IMR-90 (cell line): Measurements from ENCODE around the gene GH1. TPM values are rescaled to one million over a fixed set of nuclear protein-coding genes. Genes with fewer than 3 reads are reported as not detected.
"Not testable (repeated sequence)": the region's sequence is repeated elsewhere in the genome, so short reads cannot be mapped to it uniquely, and the experiment has no call there.

ENCODE experiments used
- ATAC-seq: fragments of 200-7000 bp; cut with Tn5 transposase; 2 replicates; pipeline ENCODE4 v1.9.1; 2020; ENCODE audit warnings: low read depth, mild to moderate bottlenecking, moderate library complexity
- BruUV-seq: library from RNA; stranded (reverse); fragments of 400-500 nt; replicated peaks from 2 replicates; lab custom pipeline; 2021; lab: Mats Ljungman, UMichigan
- CTCF ChIA-PET: fragments of 300-600 bp; formaldehyde crosslinking; extraction: SDS; loops from one replicate; lab custom pipeline; 2021; ENCODE audit warnings: antibody characterized with exemption; lab: Yijun Ruan, JAX
- POLR2A ChIA-PET: fragments of 300-600 bp; sonication (Branson Sonifier 250); formaldehyde crosslinking; loops from one replicate; lab custom pipeline; 2022; ENCODE audit warnings: antibody characterized with exemption; ENCODE audit not compliant: unreplicated experiment; lab: Charles Lee
- DNase-seq: peaks from one replicate; pipeline ENCODE4 v3.0.0; 2013
- H2AFZ ChIP-seq: replicated peaks from 2 replicates; pipeline ENCODE3; 2013; ENCODE audit warnings: low read length, mild to moderate bottlenecking; ENCODE audit not compliant: poor library complexity
- H2AK5ac ChIP-seq: 2 replicates; pipeline ENCODE4 v1.6.1; 2013; ENCODE audit warnings: low read depth, low read length, inconsistent platforms
- H2AK9ac ChIP-seq: replicated peaks from 2 replicates; pipeline ENCODE3; 2013; ENCODE audit warnings: mild to moderate bottlenecking, low read depth, low read length, moderate library complexity; ENCODE audit not compliant: poor library complexity
- H2BK120ac ChIP-seq: 2 replicates; pipeline ENCODE4 v1.6.1; 2013; ENCODE audit warnings: low read depth, low read length, inconsistent platforms
- H2BK15ac ChIP-seq: 3 replicates; pipeline ENCODE4 v1.6.1; 2013; ENCODE audit warnings: low read depth, low read length, inconsistent platforms
- H2BK20ac ChIP-seq: 2 replicates; pipeline ENCODE4 v1.6.1; 2013; ENCODE audit warnings: low read depth, mild to moderate bottlenecking, inconsistent platforms, low read length, moderate library complexity
- H2BK5ac ChIP-seq: 2 replicates; pipeline ENCODE4 v1.6.1; 2013; ENCODE audit warnings: mild to moderate bottlenecking, low read depth, low read length, inconsistent platforms; ENCODE audit not compliant: poor library complexity, severe bottlenecking
- H3K14ac ChIP-seq: replicated peaks from 2 replicates; pipeline ENCODE4 v1.6.1; 2013; ENCODE audit warnings: low read depth, low read length, inconsistent platforms
- H3K18ac ChIP-seq: 2 replicates; pipeline ENCODE4 v1.6.1; 2013; ENCODE audit warnings: low read depth, low read length, control low read depth
- H3K23ac ChIP-seq: 2 replicates; pipeline ENCODE4 v1.6.1; 2013; ENCODE audit warnings: low read depth, low read length, inconsistent platforms
- H3K27ac ChIP-seq: 2 replicates; pipeline ENCODE4 v1.5.1; 2013; ENCODE audit warnings: mild to moderate bottlenecking, control low read depth, low read length; ENCODE audit not compliant: insufficient read depth
- H3K27me3 ChIP-seq: 2 replicates; pipeline ENCODE4 v1.6.1; 2013; ENCODE audit warnings: low read length; ENCODE audit not compliant: control insufficient read depth, insufficient read depth
- H3K36me3 ChIP-seq: 2 replicates; pipeline ENCODE4 v1.6.1; 2013; ENCODE audit warnings: low read length, mixed read lengths; ENCODE audit not compliant: control insufficient read depth, insufficient read depth
- H3K4ac ChIP-seq: 2 replicates; pipeline ENCODE4 v1.6.1; 2013; ENCODE audit warnings: low read depth, low read length, inconsistent platforms
- H3K4me1 ChIP-seq: 2 replicates; pipeline ENCODE4 v1.6.1; 2013; ENCODE audit warnings: low read length, mixed read lengths; ENCODE audit not compliant: control insufficient read depth, insufficient read depth
- H3K4me2 ChIP-seq: 2 replicates; pipeline ENCODE4 v1.6.1; 2013; ENCODE audit warnings: low read depth, mild to moderate bottlenecking, control low read depth, low read length, moderate library complexity
- H3K4me3 ChIP-seq: 2 replicates; pipeline ENCODE4 v1.5.1; 2013; ENCODE audit warnings: low read depth, mild to moderate bottlenecking, control low read depth, low read length, moderate library complexity; ENCODE audit not compliant: insufficient read depth
- H3K56ac ChIP-seq: 2 replicates; pipeline ENCODE4 v1.6.1; 2013; ENCODE audit warnings: low read length, inconsistent platforms; ENCODE audit not compliant: insufficient read depth; ENCODE audit errors: extremely low read depth
- H3K79me1 ChIP-seq, 2 experiments: 2 replicates each; pipeline ENCODE4 v1.6.1; 2013; ENCODE audit warnings: low read length in 2 of 2, inconsistent platforms in 1 of 2, low read depth in 1 of 2
- H3K9ac ChIP-seq: 2 replicates; pipeline ENCODE4 v1.6.1; 2013; ENCODE audit warnings: low read depth, low read length, control low read depth
- H3K9me1 ChIP-seq: 2 replicates; pipeline ENCODE4 v1.6.1; 2013; ENCODE audit warnings: low read length, inconsistent platforms; ENCODE audit not compliant: insufficient read depth
- H3K9me3 ChIP-seq: 2 replicates; pipeline ENCODE4 v1.6.1; 2013; ENCODE audit warnings: low read length; ENCODE audit not compliant: control insufficient read depth, insufficient read depth
- H4K20me1 ChIP-seq: 2 replicates; pipeline ENCODE4 v1.6.1; 2013; ENCODE audit warnings: low read length, inconsistent platforms; ENCODE audit not compliant: insufficient read depth
- H4K5ac ChIP-seq: 2 replicates; pipeline ENCODE4 v1.6.1; 2013; ENCODE audit warnings: mild to moderate bottlenecking, low read depth, low read length, control low read depth
- H4K8ac ChIP-seq, 2 experiments: 2 replicates each; pipeline ENCODE4 v1.6.1; 2013; ENCODE audit warnings: low read depth in 2 of 2, low read length in 2 of 2, control low read depth in 1 of 2, inconsistent platforms in 1 of 2
- H4K91ac ChIP-seq: 2 replicates; pipeline ENCODE4 v1.6.1; 2013; ENCODE audit warnings: low read depth, low read length, inconsistent platforms; ENCODE audit not compliant: insufficient read depth
- WGBS, 2 experiments: methylation state at CpG; one replicate each; pipeline versions ENCODE4 v1.1.5 to v1.1.7; 2013; ENCODE audit warnings: missing lambda C conversion rate in 2 of 2; ENCODE audit not compliant: insufficient read length in 1 of 2; ENCODE audit errors: extremely low coverage in 2 of 2; 5-methylcytosine and 5-hydroxymethylcytosine counted together
- dilution Hi-C: fragments of 300-500 bp; cut with HindIII; formaldehyde crosslinking; loops from one replicate; pipeline ENCODE4 v1.14.3; 2018; ENCODE audit warnings: low sequenced_read_pairs; ENCODE audit not compliant: unreplicated experiment
- in situ Hi-C: fragments of 300-500 bp; cut with MboI; formaldehyde crosslinking; loops from 3 replicates; pipeline ENCODE4 v1.14.3; 2019; ENCODE audit warnings: low sequenced_read_pairs, inconsistent platforms, mixed read lengths
- intact Hi-C: fragments of 100-400 bp; cut with micrococcal nuclease; formaldehyde crosslinking; loops from 2 replicates; pipeline ENCODE4 v1.10.0; 2022
- polyA plus RNA-seq, 3 experiments: library from polyadenylated mRNA; depleted of rRNA; stranded (reverse); fragments of >200 nt; gene quantifications; 2 replicates each; pipeline ENCODE4 v1.2.3, GENCODE V29; 2012; ENCODE audit warnings: low replicate concordance in 1 of 3
- total RNA-seq: library from RNA; depleted of rRNA; stranded (reverse); fragments of >200 nt; gene quantifications from 2 replicates; pipeline ENCODE4 v1.2.3, GENCODE V29; 2012

The GH1 gene
- total and polyA plus RNA-seq, 2 of the 4 experiments (the other 2 are of a cell fraction): not detected

DNA sequence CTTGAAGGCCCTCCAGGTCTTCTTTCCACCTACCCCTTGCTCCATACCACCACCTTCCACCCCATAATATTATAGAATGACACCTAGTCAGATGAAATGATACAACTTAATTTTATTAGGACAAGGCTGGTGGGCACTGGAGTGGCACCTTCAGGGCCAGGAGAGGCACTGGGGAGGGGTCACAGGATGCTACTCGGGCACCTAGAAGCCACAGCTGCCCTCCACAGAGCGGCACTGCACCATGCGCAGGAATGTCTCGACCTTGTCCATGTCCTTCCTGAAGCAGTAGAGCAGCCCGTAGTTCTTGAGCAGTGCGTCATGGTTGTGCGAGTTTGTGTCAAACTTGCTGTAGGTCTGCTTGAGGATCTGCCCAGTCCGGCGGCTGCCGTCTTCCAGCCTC is 23.8 kb downstream of the GH1 start:
- H3K4me1 ChIP-seq, H3K14ac ChIP-seq, H3K27ac ChIP-seq, in situ Hi-C loops, H4K20me1 ChIP-seq, H2AK5ac ChIP-seq, H3K4ac ChIP-seq, H3K9ac ChIP-seq, H3K9me3 ChIP-seq, POLR2A ChIA-PET, H4K91ac ChIP-seq, H4K8ac ChIP-seq, H3K18ac ChIP-seq, H3K56ac ChIP-seq, H2BK20ac ChIP-seq, CTCF ChIA-PET, DNase-seq, H3K79me1 ChIP-seq, H3K4me3 ChIP-seq, H3K23ac ChIP-seq, H3K9me1 ChIP-seq, H2AK9ac ChIP-seq, H2AFZ ChIP-seq, H2BK120ac ChIP-seq, H3K36me3 ChIP-seq, dilution Hi-C loops, ATAC-seq, BruUV-seq, H2BK15ac ChIP-seq, intact Hi-C loops, H2BK5ac ChIP-seq, H4K5ac ChIP-seq, H3K4me2 ChIP-seq: not testable (repeated sequence)
- no CpG with 5 or more reads among the region's 10 CpGs for WGBS, 2 experiments
- peaks cover 17% of the 10 kb centered on the region for H3K27me3 ChIP-seq

DNA sequence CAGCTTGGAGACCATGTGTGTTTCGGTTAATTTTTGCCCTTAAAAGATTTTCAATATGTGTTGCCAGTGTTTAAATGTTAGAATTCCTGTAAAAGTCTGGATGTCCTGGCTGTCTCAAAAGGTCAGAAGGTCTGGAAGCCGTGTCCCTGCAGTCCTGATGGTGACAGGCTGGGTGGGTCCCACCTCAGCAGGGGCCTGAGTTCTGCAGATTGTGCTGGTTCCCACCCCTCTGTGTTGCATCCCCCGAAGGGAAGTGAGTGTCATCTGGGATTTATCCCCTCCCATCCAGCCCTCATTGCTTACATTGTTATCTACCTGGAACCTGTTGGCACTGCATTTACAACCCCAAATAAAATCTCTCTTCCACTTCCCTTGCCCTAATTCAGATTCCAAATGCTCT is 24.6 kb downstream of the GH1 start:
- in situ Hi-C loops: not testable (repeated sequence)

More for the DNA sequence above, 24.6 kb downstream of the GH1 start:
- intact Hi-C loops, H3K79me1 ChIP-seq, H2BK15ac ChIP-seq, H3K36me3 ChIP-seq, H3K14ac ChIP-seq, H2AFZ ChIP-seq, H2AK5ac ChIP-seq, BruUV-seq, H3K18ac ChIP-seq, H3K4me1 ChIP-seq, H4K8ac ChIP-seq, DNase-seq, H3K9ac ChIP-seq, H2BK20ac ChIP-seq, H2BK5ac ChIP-seq, H3K27ac ChIP-seq, H3K4ac ChIP-seq, dilution Hi-C loops, H3K56ac ChIP-seq, H4K20me1 ChIP-seq, CTCF ChIA-PET, H2AK9ac ChIP-seq, H3K23ac ChIP-seq, H3K4me3 ChIP-seq, POLR2A ChIA-PET, ATAC-seq, H4K5ac ChIP-seq, H3K4me2 ChIP-seq, H4K91ac ChIP-seq, H3K9me1 ChIP-seq, H3K9me3 ChIP-seq, H2BK120ac ChIP-seq: not testable (repeated sequence)
- no CpG with 5 or more reads among the region's 3 CpGs for WGBS, 2 experiments
- H3K27me3 ChIP-seq: peaks cover 15% of the 10 kb centered on the region
